NCI-H146 treated with DMSO at 0.1 percent for 48 hours (cell line): ENCODE measurements around the gene WASF2.
"Not testable (repeated sequence)": the region's sequence is repeated elsewhere in the genome, so short reads cannot be mapped to it uniquely, and the experiment has no call there.

Experiments used
- DNase-seq: peaks from one replicate; lab custom pipeline; 2025; ENCODE audit not compliant: unreplicated experiment; lab: John Stamatoyannopoulos, UW

Gene WASF2

GRCh38 chr1:27496604-27497155 lies 6.7 kb upstream of the WASF2 start:
- DNase-seq, result no peak

GRCh38 chr1:27492796-27493195 lies 2.8 kb upstream of the WASF2 start:
- no peak for DNase-seq

- no peak for DNase-seq
These were observed 2.1 kb upstream of the WASF2 start for GRCh38 chr1:27491748-27492700.

DNA sequence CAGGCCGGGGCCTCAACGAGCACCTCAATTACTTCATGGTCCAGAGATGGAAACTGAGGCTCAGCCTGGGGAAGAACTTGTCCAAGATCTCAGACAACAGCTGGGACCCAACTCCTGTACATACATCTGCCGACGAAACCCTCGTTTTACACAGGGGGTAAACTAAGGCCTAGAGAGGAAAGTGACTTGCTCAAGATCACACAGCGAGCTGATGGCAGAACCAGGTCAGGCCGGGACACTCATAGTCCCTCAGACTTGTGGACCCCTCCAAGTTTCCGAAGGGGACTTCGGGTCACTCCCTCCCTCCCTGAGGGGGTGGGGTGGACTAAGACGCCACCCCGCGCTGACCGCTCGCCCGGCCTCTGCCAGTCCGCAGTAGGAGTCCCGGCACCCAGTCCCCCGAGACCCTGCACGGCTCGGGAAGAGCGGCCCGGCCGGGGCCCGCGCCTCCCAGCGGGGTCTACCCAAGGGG lies 430 bp downstream of the WASF2 start:
- DNase-seq, result no peak

- DNase-seq, result no peak
These were observed 1.7 kb downstream of the WASF2 start for GRCh38 chr1:27487966-27488884.

DNA sequence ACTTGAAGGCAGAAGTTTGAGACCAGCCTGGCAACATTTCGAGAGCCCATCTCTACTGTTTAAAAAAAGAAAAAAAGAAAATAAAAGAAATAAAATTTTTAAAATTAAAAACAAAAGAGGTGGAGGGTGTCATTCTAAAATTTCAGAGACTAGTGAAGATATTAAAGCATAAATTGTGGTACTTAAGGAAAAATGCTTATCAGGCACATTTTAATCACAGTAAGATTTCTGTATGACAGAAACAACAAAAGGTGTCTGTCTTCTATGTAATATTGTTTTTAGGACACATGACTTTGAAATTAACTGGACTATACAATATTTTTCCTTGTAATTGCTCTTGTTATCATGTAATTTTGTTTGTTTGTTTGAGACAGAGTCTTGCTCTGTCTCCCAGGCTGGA lies 4.6 kb downstream of the WASF2 start:
- no peak for DNase-seq

GRCh38 chr1:27483659-27484058 lies 6.3 kb downstream of the WASF2 start:
- no peak for DNase-seq

DNA sequence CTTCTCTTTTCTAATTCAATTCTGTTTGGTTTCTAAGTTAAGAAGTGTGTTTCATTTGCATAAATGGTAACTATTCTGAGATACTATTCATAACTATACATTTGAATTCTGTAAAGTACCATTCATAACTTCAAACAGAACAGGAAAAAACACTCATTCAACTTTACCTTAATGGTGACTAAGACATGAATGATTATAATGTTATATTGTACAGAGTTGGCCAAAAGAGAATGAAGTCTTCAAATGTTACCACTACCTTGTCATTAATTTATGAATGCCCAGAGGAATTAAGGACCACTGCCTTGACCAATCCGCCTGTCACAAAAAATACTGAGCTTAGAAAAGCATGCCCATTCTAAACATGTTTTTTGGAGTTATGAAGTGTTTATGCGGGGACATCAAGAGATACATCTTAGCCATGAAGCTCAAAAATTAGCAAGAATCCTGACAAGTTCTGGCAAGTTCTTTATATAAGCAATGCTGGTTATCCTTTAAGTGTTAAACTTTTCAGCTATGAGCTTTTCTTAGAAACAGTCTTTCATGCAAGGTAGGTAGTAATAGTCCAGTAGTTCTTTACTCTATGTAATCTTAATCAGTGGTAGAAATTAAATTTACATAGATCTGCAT lies 7.9 kb downstream of the WASF2 start:
- DNase-seq, result no peak

DNA sequence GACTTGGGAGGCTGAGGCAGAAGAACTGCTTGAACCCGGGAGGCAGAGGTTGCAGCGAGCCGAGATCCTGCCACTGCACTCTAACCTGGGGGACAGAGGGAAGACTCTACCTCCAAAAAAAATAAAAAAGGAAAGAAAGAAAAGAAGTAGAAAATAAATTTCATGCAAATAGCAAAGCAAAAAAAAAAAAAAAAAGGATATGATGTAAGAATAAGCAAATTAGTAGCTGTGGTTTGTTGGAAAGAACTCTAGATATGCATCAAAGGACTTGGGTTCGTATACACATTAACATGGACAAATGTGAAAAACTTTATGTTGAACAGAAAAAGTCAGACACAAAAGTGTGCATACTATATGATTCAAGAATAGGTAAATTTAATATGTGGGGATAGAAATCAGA lies 11.9 kb downstream of the WASF2 start:
- DNase-seq, result no peak

- no peak for DNase-seq
These were observed 13.7 kb downstream of the WASF2 start for GRCh38 chr1:27476237-27476636.

- DNase-seq, result no peak
These were observed 14.2 kb downstream of the WASF2 start for GRCh38 chr1:27475720-27476119.

DNA sequence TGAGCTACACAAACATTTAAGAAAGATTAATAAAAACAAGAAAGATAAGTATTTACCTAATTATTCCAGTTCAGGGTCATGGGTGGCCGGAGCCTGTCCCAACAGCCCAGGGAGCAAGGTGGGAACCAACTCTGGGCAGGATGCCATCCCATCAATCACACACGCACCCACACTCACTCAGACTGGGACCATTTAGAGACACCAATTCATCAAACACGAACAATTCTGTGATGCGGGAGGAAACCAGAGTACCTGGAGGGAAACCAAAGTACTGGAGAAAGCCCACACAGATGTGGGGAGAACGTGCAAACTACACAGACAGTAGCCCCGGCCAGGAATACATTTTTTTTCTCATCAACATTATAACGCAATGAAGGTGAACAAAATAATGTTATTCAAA lies 16.2 kb downstream of the WASF2 start:
- DNase-seq, result no peak

- DNase-seq, result not testable (repeated sequence)
These were observed 17.9 kb downstream of the WASF2 start for GRCh38 chr1:27472098-27472497.

DNA sequence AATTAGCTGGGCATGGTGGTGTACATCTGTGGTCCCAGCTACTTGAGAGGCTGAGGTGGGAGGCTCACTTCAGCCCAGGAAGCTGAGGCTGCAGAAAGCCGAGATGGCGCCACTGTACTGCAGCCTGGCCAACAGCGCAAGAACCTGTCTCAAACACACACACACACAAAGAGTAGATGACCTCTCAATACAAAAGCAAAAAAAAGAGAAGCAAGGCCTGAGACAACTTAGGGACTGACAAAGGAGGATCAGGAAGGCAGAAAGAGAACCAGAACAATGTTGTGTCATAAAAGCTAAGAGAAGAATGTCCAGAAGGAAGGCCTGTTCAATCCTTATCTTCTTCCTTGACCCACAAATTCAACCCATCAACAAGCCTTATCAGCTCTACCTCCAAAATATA lies 18.5 kb downstream of the WASF2 start:
- no peak for DNase-seq

DNA sequence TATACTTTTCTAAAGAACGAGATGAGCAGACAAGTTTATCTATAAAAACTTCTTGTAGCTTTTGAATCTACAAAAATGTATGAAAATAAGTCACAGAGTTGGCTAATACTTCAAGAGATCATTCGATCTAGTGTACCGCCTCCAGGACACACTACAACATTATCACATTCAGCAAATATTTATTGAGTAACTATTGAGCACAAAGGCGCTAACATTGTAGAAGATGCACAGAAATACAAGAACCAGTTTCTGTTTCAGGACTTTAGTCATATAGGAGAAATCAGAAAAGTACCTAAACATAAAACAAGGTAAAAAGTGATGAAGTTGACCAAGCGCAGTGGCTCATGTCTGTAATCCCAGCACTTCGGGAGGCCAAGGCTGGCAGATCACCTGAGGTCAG lies 20.6 kb downstream of the WASF2 start:
- DNase-seq, result no peak

DNA sequence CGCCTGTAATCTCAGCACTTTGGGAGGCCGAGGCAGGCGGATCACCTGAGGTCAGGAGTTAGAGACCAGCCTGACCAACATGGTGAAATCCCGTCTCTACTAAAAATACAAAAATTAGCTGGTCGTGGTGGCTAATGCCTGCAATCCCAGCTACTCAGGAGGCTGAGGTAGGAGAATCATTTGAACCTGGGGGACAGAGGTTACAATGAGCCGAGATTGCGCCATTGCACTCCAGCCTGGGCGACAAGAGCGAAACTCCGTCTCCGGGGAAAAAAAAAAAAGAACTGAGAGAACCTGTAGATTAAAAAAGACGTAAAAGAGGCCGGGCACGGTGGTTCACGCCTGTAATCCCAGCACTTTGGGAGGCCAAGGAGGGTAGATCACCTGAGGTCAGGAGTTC lies 21.6 kb downstream of the WASF2 start:
- DNase-seq, result not testable (repeated sequence)

DNA sequence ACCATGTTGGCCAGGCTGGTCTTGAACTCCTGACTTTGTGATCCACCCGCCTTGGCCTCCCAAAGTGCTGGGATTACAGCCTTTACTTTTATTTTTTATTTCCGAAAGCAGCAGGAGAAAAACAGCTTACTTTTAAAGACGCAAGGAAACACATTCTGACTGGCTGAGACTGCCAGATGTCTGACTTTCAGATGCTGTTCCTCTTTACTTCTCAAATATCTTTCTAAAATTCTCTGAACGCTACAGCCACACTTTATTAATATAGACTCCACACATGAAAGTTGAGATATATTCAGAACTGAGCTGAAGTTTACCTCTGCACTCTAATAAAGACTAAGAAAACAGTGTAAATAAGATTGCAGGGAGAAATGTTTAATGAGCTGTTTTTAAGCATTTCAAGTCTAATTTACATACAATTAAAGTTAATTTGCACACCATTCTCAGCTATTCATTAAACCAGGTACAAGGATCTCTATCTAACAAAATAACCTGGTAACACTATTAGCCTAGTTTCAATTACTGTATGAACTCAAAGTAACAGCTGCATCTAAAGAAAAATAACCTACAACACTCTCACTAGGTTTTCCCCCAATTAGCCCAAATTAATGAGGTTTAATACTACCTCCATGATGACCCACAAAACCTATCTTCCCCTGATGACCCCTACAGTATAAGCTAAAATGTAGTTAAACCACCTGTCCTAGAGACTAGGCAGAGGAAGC lies 24.9 kb downstream of the WASF2 start:
- no peak for DNase-seq

GRCh38 chr1:27463916-27464315 lies 26.1 kb downstream of the WASF2 start:
- not testable (repeated sequence) for DNase-seq

- not testable (repeated sequence) for DNase-seq
These were observed 31.4 kb downstream of the WASF2 start for GRCh38 chr1:27458521-27458920.

- DNase-seq, result no peak
These were observed 34.7 kb downstream of the WASF2 start for GRCh38 chr1:27455139-27455811.
